C4-2B (cell line): ENCODE measurements around the gene SLC39A1.

Experiments
- H3K27ac ChIP-seq: fragments of 450-650 bp; 2 replicates; pipeline ENCODE4 v1.5.1; 2017
- ZFX ChIP-seq: fragments of 450-650 bp; IDR thresholded peaks from 2 replicates; pipeline ENCODE4 v1.6.1; 2017
- TF ChIP-seq, protein P1 (sequence below): fragments of 450-650 bp; conservative IDR thresholded peaks from 2 replicates; pipeline ENCODE4 v1.5.1; 2017; ENCODE audit warnings: mild to moderate bottlenecking

The SLC39A1 gene

GRCh38 chr1:153991806-153992205 is 28.5 kb upstream of the SLC39A1 start:
- TF ChIP-seq, protein P1, sequence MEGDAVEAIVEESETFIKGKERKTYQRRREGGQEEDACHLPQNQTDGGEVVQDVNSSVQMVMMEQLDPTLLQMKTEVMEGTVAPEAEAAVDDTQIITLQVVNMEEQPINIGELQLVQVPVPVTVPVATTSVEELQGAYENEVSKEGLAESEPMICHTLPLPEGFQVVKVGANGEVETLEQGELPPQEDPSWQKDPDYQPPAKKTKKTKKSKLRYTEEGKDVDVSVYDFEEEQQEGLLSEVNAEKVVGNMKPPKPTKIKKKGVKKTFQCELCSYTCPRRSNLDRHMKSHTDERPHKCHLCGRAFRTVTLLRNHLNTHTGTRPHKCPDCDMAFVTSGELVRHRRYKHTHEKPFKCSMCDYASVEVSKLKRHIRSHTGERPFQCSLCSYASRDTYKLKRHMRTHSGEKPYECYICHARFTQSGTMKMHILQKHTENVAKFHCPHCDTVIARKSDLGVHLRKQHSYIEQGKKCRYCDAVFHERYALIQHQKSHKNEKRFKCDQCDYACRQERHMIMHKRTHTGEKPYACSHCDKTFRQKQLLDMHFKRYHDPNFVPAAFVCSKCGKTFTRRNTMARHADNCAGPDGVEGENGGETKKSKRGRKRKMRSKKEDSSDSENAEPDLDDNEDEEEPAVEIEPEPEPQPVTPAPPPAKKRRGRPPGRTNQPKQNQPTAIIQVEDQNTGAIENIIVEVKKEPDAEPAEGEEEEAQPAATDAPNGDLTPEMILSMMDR = no peak
- no peak for TF ChIP-seq ZFX
- H3K27ac ChIP-seq = no peak overlapping the region

DNA sequence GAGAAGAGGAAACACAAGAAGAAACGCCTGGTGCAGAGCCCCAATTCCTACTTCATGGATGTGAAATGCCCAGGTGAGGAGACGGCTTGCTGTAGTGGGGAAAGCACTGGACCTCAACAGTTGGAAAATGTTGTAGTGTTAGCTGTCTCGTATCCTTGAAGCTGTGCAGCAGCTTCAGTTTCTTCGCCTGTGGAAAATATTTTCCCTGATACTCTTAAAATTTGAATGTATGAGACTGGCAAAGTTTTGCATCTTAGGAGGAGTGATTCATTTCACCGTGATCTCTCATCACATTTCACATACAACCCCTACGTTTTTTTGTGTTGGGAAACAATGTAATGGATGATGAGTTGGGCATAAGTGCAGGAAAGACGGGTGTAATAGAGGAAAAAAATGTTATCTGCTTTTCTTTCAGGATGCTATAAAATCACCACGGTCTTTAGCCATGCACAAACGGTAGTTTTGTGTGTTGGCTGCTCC is 27.9 kb upstream of the SLC39A1 start:
- TF ChIP-seq, protein P1 = no peak
- TF ChIP-seq ZFX = no peak

GRCh38 chr1:153990468-153991150 is 27.3 kb upstream of the SLC39A1 start, which contains the start of gene RPS27:
RPS27 (plus strand) TSS chr1:153990762; CDS start chr1:153990797, 35 bp downstream.
- H3K27ac ChIP-seq = peak within 1 kb of the TSS; percentile 94
- no peak for TF ChIP-seq ZFX
- TF ChIP-seq, protein P1 = no peak

More for the DNA sequence above, 27.9 kb upstream of the SLC39A1 start:
- peak overlapping the region; percentile 94 for H3K27ac ChIP-seq

- TF ChIP-seq, protein P1 = no peak
- TF ChIP-seq ZFX = no peak
- H3K27ac ChIP-seq = peak overlapping the region; percentile 77; the same call in 1 of the 2 replicates
Measured at GRCh38 chr1:153987621-153988020, 24.3 kb upstream of the SLC39A1 start.

- TF ChIP-seq, protein P1 = no peak
- no peak for TF ChIP-seq ZFX
- H3K27ac ChIP-seq = peak within 1 kb of the TSS; percentile 77
Measured at GRCh38 chr1:153985941-153986761, 22.8 kb upstream of the SLC39A1 start, which contains the start of gene RAB13. RAB13 (minus strand) TSS chr1:153986339; CDS start chr1:153986236, 103 bp downstream.

- TF ChIP-seq, protein P1 = no peak
- TF ChIP-seq ZFX = no peak
- peak overlapping the region; percentile 77 for H3K27ac ChIP-seq
Measured at GRCh38 chr1:153985341-153985912, 22.1 kb upstream of the SLC39A1 start.
